GM08714 (cell line): ENCODE measurements around the gene SLC25A12.

Experiments used
- H3K4me3 ChIP-seq: fragments of 200-500 bp; sonication (Bioruptor generic); 2 replicates; pipeline ENCODE4 v1.5.1; 2014; ENCODE audit warnings: mild to moderate bottlenecking, low read length, inconsistent platforms
- ZNF274 ChIP-seq: IDR thresholded peaks from 2 replicates; pipeline ENCODE4 v1.6.1; 2012; ENCODE audit warnings: mild to moderate bottlenecking, low read depth, low read length

SLC25A12 gene

DNA sequence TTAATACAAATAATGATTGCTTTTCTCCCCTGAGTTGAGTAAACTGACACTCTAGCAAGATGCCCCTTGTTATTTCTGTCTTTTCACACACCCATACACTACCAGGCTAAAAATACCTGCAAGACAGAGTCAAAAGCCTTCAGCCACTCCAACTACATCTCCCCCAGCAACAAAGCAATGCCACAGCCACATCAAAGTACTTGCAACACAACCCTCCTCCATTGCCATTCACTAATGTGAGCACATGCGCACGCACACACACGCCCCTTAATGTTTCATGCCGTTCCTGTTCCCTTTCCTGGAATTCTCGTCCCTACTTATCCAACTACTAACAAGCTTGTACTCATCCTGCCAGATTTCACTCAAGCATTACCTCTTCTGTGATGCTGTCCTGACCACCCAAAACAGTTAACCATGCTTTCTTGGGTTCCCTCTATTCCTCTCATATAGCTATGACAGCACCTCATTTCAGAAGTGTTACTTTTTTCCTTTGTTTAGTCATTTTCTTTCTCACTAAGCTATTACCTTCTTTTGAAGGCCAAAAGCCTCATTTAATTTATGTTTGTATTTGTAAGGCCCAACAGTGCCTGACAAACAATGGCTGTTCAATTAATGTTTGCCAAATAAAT lies 29.6 kb downstream of the SLC25A12 start:
- no peak overlapping the region for H3K4me3 ChIP-seq
- no peak for TF ChIP-seq ZNF274

GRCh38 chr2:171862501-171862900 lies 31.5 kb downstream of the SLC25A12 start:
- H3K4me3 ChIP-seq: no peak overlapping the region
- TF ChIP-seq ZNF274: no peak

- no peak for TF ChIP-seq ZNF274
- no peak overlapping the region for H3K4me3 ChIP-seq
Measured at GRCh38 chr2:171858397-171858958, 35.6 kb downstream of the SLC25A12 start.

DNA sequence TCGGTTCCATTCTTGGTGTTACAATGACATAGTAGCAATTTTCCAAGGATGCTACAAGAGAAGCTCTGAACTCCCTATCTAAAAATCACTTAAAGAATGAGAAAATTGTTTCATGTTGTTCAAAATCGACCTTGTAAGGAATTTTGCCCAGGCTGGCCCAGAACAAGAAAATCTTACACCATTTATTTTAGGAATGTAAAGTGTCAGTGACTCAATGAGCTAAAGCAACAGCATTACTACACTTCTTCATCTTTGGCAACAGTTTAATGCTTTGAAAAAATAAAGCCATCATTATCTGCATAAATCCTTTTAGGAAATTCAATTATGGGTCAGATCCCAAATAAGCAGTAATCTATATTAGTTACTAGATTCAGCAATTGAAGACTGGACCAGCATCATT lies 38.6 kb downstream of the SLC25A12 start:
- no peak for TF ChIP-seq ZNF274
- no peak overlapping the region for H3K4me3 ChIP-seq

DNA sequence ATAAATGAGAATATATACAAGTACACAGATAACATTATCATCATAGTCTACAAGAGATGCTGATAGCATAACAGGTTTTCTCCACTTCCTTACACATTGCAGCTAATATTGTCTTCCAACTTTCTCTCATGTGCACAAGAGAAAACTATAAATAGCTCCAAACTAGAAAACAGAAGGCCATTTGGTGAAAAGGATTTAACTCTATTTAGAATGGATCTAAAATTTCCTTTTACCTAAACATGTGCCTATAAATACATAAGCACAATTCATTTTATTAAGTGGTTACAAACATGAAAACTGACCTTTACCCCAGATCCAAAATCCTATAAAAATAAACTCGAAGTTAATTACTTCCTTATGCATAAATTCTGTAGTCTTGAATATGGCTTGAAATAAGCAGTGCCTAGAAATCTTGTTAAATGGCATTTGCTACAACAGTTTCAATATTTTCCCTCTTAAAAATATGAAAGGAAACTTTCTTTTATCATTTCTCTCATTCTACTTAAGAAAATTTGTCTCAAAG lies 41.6 kb downstream of the SLC25A12 start:
- no peak overlapping the region for H3K4me3 ChIP-seq
- TF ChIP-seq ZNF274: no peak

GRCh38 chr2:171847627-171848026 lies 46.4 kb downstream of the SLC25A12 start:
- H3K4me3 ChIP-seq: no peak overlapping the region
- TF ChIP-seq ZNF274: no peak

DNA sequence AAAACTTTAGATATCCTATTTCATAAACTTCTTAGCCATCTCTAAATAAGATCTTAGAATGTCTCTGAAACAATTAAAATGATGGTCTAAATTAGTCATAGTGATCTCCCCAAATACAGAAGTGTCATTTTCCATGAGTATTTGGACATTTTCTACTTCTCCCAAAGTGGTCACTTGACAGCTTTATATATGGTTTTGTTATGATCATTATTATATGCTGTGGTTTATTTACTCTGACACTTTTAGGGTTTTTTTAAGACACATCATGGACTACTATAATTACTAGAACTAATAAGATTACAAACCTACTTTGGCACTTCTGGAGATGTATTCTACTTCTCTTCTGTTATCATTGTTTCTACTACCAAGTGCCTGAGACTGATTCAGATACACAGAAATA lies 47.1 kb downstream of the SLC25A12 start:
- no peak for TF ChIP-seq ZNF274
- H3K4me3 ChIP-seq: no peak overlapping the region

GRCh38 chr2:171841996-171842395 lies 52.0 kb downstream of the SLC25A12 start:
- no peak for TF ChIP-seq ZNF274
- no peak overlapping the region for H3K4me3 ChIP-seq

- H3K4me3 ChIP-seq: no peak overlapping the region
- no peak for TF ChIP-seq ZNF274
Measured at GRCh38 chr2:171837736-171838135, 56.3 kb downstream of the SLC25A12 start.

- no peak overlapping the region for H3K4me3 ChIP-seq
- TF ChIP-seq ZNF274: no peak
Measured at GRCh38 chr2:171836146-171836910, 57.7 kb downstream of the SLC25A12 start.

- no peak overlapping the region for H3K4me3 ChIP-seq
- no peak for TF ChIP-seq ZNF274
Measured at GRCh38 chr2:171835386-171835785, 58.7 kb downstream of the SLC25A12 start.

GRCh38 chr2:171834286-171834685 lies 59.8 kb downstream of the SLC25A12 start:
- H3K4me3 ChIP-seq: no peak overlapping the region
- TF ChIP-seq ZNF274: no peak

- H3K4me3 ChIP-seq: no peak overlapping the region
- no peak for TF ChIP-seq ZNF274
Measured at GRCh38 chr2:171832489-171832888, 61.6 kb downstream of the SLC25A12 start.

GRCh38 chr2:171830039-171830438 lies 64.0 kb downstream of the SLC25A12 start:
- TF ChIP-seq ZNF274: no peak
- no peak overlapping the region for H3K4me3 ChIP-seq

GRCh38 chr2:171824086-171824485 lies 70.0 kb downstream of the SLC25A12 start:
- TF ChIP-seq ZNF274: no peak
- H3K4me3 ChIP-seq: no peak overlapping the region
